ENCODE data around the gene TOMM40. TPM values are rescaled to one million over a fixed set of nuclear protein-coding genes. Genes with fewer than 3 reads are reported as not detected.

Gene TOMM40
- total and polyA plus RNA-seq, 2 of the 13 experiments (the other 11 are each of a cell fraction or from before 2014, with no cell fraction given) = 72.0 to 110 TPM

GRCh38 chr19:44904426-44904994, 13.5 kb downstream of the TOMM40 start (continued):
- TF ChIP-seq, protein P1, sequence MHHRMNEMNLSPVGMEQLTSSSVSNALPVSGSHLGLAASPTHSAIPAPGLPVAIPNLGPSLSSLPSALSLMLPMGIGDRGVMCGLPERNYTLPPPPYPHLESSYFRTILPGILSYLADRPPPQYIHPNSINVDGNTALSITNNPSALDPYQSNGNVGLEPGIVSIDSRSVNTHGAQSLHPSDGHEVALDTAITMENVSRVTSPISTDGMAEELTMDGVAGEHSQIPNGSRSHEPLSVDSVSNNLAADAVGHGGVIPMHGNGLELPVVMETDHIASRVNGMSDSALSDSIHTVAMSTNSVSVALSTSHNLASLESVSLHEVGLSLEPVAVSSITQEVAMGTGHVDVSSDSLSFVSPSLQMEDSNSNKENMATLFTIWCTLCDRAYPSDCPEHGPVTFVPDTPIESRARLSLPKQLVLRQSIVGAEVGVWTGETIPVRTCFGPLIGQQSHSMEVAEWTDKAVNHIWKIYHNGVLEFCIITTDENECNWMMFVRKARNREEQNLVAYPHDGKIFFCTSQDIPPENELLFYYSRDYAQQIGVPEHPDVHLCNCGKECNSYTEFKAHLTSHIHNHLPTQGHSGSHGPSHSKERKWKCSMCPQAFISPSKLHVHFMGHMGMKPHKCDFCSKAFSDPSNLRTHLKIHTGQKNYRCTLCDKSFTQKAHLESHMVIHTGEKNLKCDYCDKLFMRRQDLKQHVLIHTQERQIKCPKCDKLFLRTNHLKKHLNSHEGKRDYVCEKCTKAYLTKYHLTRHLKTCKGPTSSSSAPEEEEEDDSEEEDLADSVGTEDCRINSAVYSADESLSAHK (CRISPR knock-in tag; IDR thresholded peaks at IDR 0.05; ENCODE audit: borderline replicate concordance) = no peak
- TF ChIP-seq ZNF629 (CRISPR knock-in tag; conservative IDR thresholded peaks at IDR 0.05) (no peak), TAF1 (CRISPR knock-in tag; IDR thresholded peaks at IDR 0.05) (no peak), BCL6 (CRISPR knock-in tag; IDR thresholded peaks at IDR 0.05) (no peak), SIN3A (IDR thresholded peaks at IDR 0.05; ENCODE audit: borderline replicate concordance, low read depth, low read length) (peak; percentile 28; the same call in 1 of the 2 replicates), ZIK1 (CRISPR knock-in tag; IDR thresholded peaks at IDR 0.05; ENCODE audit: borderline replicate concordance, low read depth) (no peak), KDM1A (CRISPR knock-in tag; IDR thresholded peaks at IDR 0.05) (peak; percentile 73; the same call in 1 of the 2 replicates), MAZ (IDR thresholded peaks at IDR 0.05; ENCODE audit: borderline replicate concordance, low read depth, low read length) (no peak), MAZ (CRISPR knock-in tag; IDR thresholded peaks at IDR 0.05; ENCODE audit: low read depth) (no peak), HIVEP1 (CRISPR knock-in tag; IDR thresholded peaks at IDR 0.05) (peak; percentile 29; the same call in 1 of the 2 replicates), FOXO1 (CRISPR knock-in tag; IDR thresholded peaks at IDR 0.05) (no peak), ETV5 (CRISPR knock-in tag; IDR thresholded peaks at IDR 0.05; ENCODE audit: borderline replicate concordance) (no peak), TARDBP (CRISPR knock-in tag; IDR thresholded peaks at IDR 0.05) (0 out of 2 replicates have a peak, but pooled peaks have one; percentile 25), RFX5 (IDR thresholded peaks at IDR 0.05; ENCODE audit: low read depth, low read length) (no peak), MEF2D (CRISPR knock-in tag; IDR thresholded peaks at IDR 0.05) (no peak; the same call in 1 of the 2 replicates), KAT2B (IDR thresholded peaks at IDR 0.05; ENCODE audit: borderline replicate concordance, low read depth, low read length) (no peak), ELF4 (CRISPR knock-in tag; IDR thresholded peaks at IDR 0.05; ENCODE audit: borderline replicate concordance) (no peak), SRSF9 (IDR thresholded peaks at IDR 0.05; ENCODE audit: borderline replicate concordance, insufficient read depth, low read depth, low read length, poor library complexity, severe bottlenecking) (no peak), RBFOX2 (IDR thresholded peaks at IDR 0.05; ENCODE audit: low read depth, low read length) (no peak; the same call in 1 of the 2 replicates), ZBTB38 (CRISPR knock-in tag; IDR thresholded peaks at IDR 0.05) (peak; percentile 51; the same call in 1 of the 2 replicates), HNRNPH1 (optimal IDR thresholded peaks at IDR 0.05; ENCODE audit: low read depth, low read length) (no peak), CSRNP1 (CRISPR knock-in tag; IDR thresholded peaks at IDR 0.05) (no peak), POLR2A (IDR thresholded peaks at IDR 0.05; ENCODE audit: insufficient read depth in 1 of 2, low read depth in 2 of 2, low read length in 2 of 2) (peak; percentile 34 to 50; a peak in 3 of 4 replicates), KLF6 (CRISPR knock-in tag; IDR thresholded peaks at IDR 0.05) (no peak)
- TF ChIP-seq, protein P2, sequence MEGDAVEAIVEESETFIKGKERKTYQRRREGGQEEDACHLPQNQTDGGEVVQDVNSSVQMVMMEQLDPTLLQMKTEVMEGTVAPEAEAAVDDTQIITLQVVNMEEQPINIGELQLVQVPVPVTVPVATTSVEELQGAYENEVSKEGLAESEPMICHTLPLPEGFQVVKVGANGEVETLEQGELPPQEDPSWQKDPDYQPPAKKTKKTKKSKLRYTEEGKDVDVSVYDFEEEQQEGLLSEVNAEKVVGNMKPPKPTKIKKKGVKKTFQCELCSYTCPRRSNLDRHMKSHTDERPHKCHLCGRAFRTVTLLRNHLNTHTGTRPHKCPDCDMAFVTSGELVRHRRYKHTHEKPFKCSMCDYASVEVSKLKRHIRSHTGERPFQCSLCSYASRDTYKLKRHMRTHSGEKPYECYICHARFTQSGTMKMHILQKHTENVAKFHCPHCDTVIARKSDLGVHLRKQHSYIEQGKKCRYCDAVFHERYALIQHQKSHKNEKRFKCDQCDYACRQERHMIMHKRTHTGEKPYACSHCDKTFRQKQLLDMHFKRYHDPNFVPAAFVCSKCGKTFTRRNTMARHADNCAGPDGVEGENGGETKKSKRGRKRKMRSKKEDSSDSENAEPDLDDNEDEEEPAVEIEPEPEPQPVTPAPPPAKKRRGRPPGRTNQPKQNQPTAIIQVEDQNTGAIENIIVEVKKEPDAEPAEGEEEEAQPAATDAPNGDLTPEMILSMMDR (CRISPR knock-in tag; IDR thresholded peaks at IDR 0.05) = peak; percentile 66

All from HepG2 (cell line).